ENCODE results near the gene CDH13.

GRCh38 chr16:82993415-82993814 is 366.6 kb downstream of the CDH13 start:
- TF ChIP-seq CHD1 (IDR thresholded peaks at IDR 0.05; ENCODE audit: low read depth, low read length) (no peak), POLR2AphosphoS5 (IDR thresholded peaks at IDR 0.05; ENCODE audit: low read length) (no peak), TAF1 (IDR thresholded peaks at IDR 0.05; ENCODE audit: borderline replicate concordance, low read depth, low read length) (no peak), EP300 (IDR thresholded peaks at IDR 0.05; ENCODE audit: borderline replicate concordance in 1 of 2, control insufficient read depth in 1 of 2, low read depth in 2 of 2, low read length in 2 of 2) (no peak)
